Measurements from ENCODE around the gene ANO9. TPM values are rescaled to one million over a fixed set of nuclear protein-coding genes. Genes with fewer than 3 reads are reported as not detected.

Gene ANO9
- total RNA-seq, 1 experiment from 2014 or later, result 85.5 TPM

DNA sequence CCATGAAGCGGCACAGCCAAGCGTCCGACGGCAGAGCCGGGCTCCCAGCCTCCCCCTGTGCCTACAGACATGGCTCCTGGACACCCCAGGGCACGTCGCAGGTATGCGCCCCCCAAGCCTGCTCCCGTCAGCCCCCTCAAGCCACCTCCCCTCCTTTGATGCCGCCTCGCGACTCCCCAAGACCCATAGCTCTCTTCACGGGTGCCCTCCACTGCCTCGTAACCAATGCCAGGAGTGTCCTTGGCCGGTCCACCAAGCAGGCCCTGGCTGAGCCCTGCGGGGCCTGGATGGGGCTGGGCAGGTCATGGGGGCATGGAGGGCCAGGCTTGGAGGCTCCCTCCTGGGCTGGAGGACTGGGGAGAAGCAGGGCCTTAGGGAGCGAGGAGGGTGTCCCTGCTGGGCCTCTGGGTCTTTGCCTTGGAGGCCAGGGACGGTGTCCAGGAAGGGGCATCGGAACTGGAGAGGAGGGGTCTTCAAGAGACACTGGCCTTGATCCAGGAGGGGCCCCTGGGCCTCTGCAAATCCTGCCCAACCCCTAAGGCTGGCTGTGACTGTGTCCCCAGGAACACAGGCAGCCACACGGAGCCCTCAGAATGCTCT lies 9.2 kb downstream of the ANO9 start:
- Mint-ChIP-seq H3K9me3 (ENCODE audit: unreplicated experiment) (no peaks in the 10 kb centered on the region), H3K27ac (ENCODE audit: unreplicated experiment) (no peak overlapping the region), H3K4me3 (ENCODE audit: unreplicated experiment) (no peak overlapping the region), H3K27me3 (ENCODE audit: insufficient read depth, unreplicated experiment) (no peaks in the 10 kb centered on the region), H3K4me1 (ENCODE audit: low read depth, unreplicated experiment) (no peaks in the 10 kb centered on the region), H3K36me3 (ENCODE audit: insufficient read depth, unreplicated experiment) (peaks cover 36% of the 10 kb centered on the region)
- H3K4me1 ChIP-seq, result no peaks in the 10 kb centered on the region
- ChIA-PET CTCF (no interaction called here), POLR2A (no interaction called here)
- intact Hi-C loops (cut with micrococcal nuclease; ENCODE audit: unreplicated experiment), result no loop called here
- no peak overlapping the region for H3K4me3 ChIP-seq (ENCODE audit: low read depth, low read length)
- TF ChIP-seq, protein P1, sequence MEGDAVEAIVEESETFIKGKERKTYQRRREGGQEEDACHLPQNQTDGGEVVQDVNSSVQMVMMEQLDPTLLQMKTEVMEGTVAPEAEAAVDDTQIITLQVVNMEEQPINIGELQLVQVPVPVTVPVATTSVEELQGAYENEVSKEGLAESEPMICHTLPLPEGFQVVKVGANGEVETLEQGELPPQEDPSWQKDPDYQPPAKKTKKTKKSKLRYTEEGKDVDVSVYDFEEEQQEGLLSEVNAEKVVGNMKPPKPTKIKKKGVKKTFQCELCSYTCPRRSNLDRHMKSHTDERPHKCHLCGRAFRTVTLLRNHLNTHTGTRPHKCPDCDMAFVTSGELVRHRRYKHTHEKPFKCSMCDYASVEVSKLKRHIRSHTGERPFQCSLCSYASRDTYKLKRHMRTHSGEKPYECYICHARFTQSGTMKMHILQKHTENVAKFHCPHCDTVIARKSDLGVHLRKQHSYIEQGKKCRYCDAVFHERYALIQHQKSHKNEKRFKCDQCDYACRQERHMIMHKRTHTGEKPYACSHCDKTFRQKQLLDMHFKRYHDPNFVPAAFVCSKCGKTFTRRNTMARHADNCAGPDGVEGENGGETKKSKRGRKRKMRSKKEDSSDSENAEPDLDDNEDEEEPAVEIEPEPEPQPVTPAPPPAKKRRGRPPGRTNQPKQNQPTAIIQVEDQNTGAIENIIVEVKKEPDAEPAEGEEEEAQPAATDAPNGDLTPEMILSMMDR (IDR thresholded peaks at IDR 0.05; ENCODE audit: insufficient read depth in 1 of 2, low read depth in 1 of 2, low read length in 1 of 2, severe bottlenecking in 1 of 2, unreplicated experiment in 1 of 2), result no peak
- no peaks in the 10 kb centered on the region for H3K27me3 ChIP-seq (replicated peaks; ENCODE audit: control insufficient read depth, insufficient read depth, low read length)
- H3K36me3 ChIP-seq (ENCODE audit: control insufficient read depth, insufficient read depth, low read length), result no peaks in the 10 kb centered on the region; the same call in none of the 2 replicates
- no peak for DNase-seq
- no TSS peak for BruUV-seq (replicated peaks)
- peaks cover 6% of the 10 kb centered on the region for H3K9me3 ChIP-seq

DNA sequence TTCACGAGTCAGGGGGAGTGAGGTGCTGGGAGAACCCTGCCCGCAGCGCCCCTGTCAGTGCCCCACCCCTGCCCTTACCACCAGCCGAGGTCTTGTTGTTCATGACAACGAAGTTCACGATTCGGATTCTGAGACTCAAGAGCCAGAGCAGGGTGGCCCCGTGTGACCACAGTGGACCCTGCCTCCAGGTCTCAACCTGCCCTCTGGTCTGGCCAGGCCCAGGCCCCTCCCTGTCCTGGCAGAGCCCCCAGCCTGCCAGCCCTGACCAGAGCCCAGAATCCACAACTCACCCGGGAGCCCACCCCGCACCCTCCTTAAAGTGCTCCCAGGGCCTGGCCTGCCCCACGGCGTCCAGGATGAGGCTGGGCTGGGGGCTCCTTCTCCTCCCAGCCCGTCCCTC lies 9.9 kb downstream of the ANO9 start:
- TF ChIP-seq, protein P1 (IDR thresholded peaks at IDR 0.05; ENCODE audit: insufficient read depth in 1 of 2, low read depth in 1 of 2, low read length in 1 of 2, severe bottlenecking in 1 of 2, unreplicated experiment in 1 of 2), result no peak
- Histone ChIP-seq H3K4me3 (ENCODE audit: low read depth, low read length) (no peak overlapping the region), H3K27me3 (replicated peaks; ENCODE audit: control insufficient read depth, insufficient read depth, low read length) (no peaks in the 10 kb centered on the region), H3K36me3 (ENCODE audit: control insufficient read depth, insufficient read depth, low read length) (no peaks in the 10 kb centered on the region; the same call in 1 of the 2 replicates), H3K4me1 (no peaks in the 10 kb centered on the region), H3K9me3 (no peaks in the 10 kb centered on the region)
- Mint-ChIP-seq H3K4me1 (ENCODE audit: low read depth, unreplicated experiment) (no peaks in the 10 kb centered on the region), H3K27ac (ENCODE audit: unreplicated experiment) (no peak overlapping the region), H3K4me3 (ENCODE audit: unreplicated experiment) (no peak overlapping the region), H3K9me3 (ENCODE audit: unreplicated experiment) (no peaks in the 10 kb centered on the region), H3K27me3 (ENCODE audit: insufficient read depth, unreplicated experiment) (no peaks in the 10 kb centered on the region), H3K36me3 (ENCODE audit: insufficient read depth, unreplicated experiment) (peaks cover 35% of the 10 kb centered on the region)
- ChIA-PET POLR2A (no interaction called here), CTCF (no interaction called here)
- BruUV-seq (replicated peaks), result no TSS peak
- intact Hi-C loops (cut with micrococcal nuclease; ENCODE audit: unreplicated experiment), result no loop called here
- no peak for DNase-seq

DNA sequence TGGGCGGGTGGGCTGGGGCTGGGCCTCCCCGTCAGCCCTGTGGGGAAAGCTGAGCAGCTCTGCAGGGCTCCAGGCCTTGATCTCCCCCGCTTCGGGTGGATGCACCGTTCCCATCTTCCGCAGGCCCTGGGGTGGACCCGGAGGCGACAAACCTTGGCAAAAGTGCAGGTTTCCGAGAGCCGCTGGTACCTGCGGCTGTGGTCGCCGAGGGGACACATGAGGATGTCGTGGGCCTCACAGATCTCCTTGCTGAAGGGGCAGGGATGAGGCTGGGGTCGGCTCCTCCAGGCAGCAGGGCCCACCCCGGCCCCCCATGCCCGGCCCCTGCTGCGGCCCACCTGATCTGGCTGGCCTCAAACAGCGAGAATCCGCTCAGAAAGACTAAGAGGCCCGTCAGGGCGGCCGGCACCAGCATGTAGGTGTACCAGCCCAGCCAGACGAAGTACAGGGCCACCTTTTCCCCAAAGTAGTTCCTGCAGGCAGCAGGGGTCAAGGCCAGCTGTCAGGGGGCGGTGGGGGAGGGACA lies 11.8 kb downstream of the ANO9 start:
- no peaks in the 10 kb centered on the region for H3K27me3 ChIP-seq (replicated peaks; ENCODE audit: control insufficient read depth, insufficient read depth, low read length)
- intact Hi-C loops (cut with micrococcal nuclease; ENCODE audit: unreplicated experiment), result no loop called here

More for the DNA sequence above, 11.8 kb downstream of the ANO9 start:
- Mint-ChIP-seq H3K27ac (ENCODE audit: unreplicated experiment) (no peak overlapping the region), H3K4me3 (ENCODE audit: unreplicated experiment) (no peak overlapping the region), H3K4me1 (ENCODE audit: low read depth, unreplicated experiment) (no peaks in the 10 kb centered on the region), H3K9me3 (ENCODE audit: unreplicated experiment) (no peaks in the 10 kb centered on the region), H3K36me3 (ENCODE audit: insufficient read depth, unreplicated experiment) (peaks cover 42% of the 10 kb centered on the region), H3K27me3 (ENCODE audit: insufficient read depth, unreplicated experiment) (no peaks in the 10 kb centered on the region)
- POLR2A ChIA-PET, result no interaction called here
- DNase-seq, result no peak
- no TSS peak for BruUV-seq (replicated peaks)
- TF ChIP-seq, protein P1 (IDR thresholded peaks at IDR 0.05; ENCODE audit: insufficient read depth in 1 of 2, low read depth in 1 of 2, low read length in 1 of 2, severe bottlenecking in 1 of 2, unreplicated experiment in 1 of 2), result no peak
- CTCF ChIA-PET, result no interaction called here
- no peak overlapping the region for H3K4me3 ChIP-seq (ENCODE audit: low read depth, low read length)
- H3K36me3 ChIP-seq (ENCODE audit: control insufficient read depth, insufficient read depth, low read length), result peaks cover 2% of the 10 kb centered on the region; the same call in 1 of the 2 replicates
- no peaks in the 10 kb centered on the region for H3K9me3 ChIP-seq
- H3K4me1 ChIP-seq, result no peaks in the 10 kb centered on the region
